Stimulated activated CD8-positive, alpha-beta memory T cell treated with anti-CD3 and anti-CD28 coated beads, Interleukin-4, amount 100 ng/mL, for 48 hours (primary cell): Measurements from ENCODE around the gene SPATA31E1.
A peak's percentile ranks its signal among the peaks of the same experiment; 100 is the strongest.
"Not testable (repeated sequence)": the region's sequence is repeated elsewhere in the genome, so short reads cannot be mapped to it uniquely, and the experiment has no call there.

Source experiments
- DNase-seq: peaks from one replicate; pipeline ENCODE4 v3.0.0-alpha.2; 2020

The SPATA31E1 gene

GRCh38 chr9:87886210-87886932 is 3.7 kb downstream of the SPATA31E1 start:
- peak; percentile 18 for DNase-seq

DNA sequence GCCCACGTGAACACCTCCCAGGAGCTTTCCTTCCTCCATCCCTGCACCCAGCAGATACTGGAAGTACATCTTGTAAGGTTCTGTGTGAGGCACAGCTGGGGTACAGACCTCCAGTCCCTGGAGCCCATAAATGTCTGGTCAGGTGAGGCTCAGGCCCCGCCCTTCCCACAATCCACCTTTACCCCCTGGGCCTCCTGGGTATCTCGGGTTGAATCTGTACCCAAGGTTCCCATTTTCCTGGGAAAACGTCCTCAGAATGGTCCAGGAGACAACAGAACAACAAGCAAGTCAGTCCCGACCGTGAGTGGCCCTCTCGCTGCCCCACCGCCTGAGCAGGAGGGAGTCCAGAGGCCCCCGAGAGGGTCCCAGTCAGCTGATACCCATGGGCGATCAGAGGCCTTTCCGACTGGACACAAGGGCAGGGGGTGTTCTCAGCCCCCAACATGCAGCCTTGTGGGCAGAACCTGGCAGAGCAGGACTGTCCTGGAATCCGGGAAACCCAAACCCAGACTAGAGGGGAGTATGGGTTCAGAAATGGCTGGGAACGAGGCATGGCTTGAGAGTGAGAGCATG is 4.3 kb downstream of the SPATA31E1 start:
- DNase-seq = peak; percentile 10

- DNase-seq = peak; percentile 12
Observed at GRCh38 chr9:87887661-87888480, 5.2 kb downstream of the SPATA31E1 start.

- no peak for DNase-seq
Observed at GRCh38 chr9:87888501-87888900, 5.8 kb downstream of the SPATA31E1 start.

GRCh38 chr9:87889065-87889881 is 6.6 kb downstream of the SPATA31E1 start:
- peak; percentile 15 for DNase-seq

- no peak for DNase-seq
Observed at GRCh38 chr9:87889882-87890252, 7.2 kb downstream of the SPATA31E1 start.

GRCh38 chr9:87890837-87891236 is 8.2 kb downstream of the SPATA31E1 start:
- peak; percentile 12 for DNase-seq

- no peak for DNase-seq
Observed at GRCh38 chr9:87891754-87892153, 9.1 kb downstream of the SPATA31E1 start.

DNA sequence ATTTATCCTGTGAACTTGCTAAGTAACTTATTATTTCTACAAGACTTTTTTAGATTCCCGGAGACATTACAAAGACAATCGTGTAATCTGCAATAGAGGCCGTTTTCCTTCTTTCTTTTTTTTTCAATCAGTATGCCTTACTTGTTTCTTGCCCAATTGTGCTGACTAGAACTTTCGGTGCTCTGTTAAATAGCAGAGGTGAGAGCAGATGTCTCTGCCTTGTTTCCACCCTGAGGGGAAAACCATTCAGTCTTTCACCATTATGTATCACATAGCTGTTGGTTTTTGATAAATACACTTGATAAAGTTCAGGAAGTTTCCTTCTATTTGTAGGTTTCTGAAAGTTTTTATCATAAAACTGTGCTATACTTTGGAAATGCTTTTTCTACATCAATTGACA is 10.3 kb downstream of the SPATA31E1 start:
- DNase-seq = no peak

DNA sequence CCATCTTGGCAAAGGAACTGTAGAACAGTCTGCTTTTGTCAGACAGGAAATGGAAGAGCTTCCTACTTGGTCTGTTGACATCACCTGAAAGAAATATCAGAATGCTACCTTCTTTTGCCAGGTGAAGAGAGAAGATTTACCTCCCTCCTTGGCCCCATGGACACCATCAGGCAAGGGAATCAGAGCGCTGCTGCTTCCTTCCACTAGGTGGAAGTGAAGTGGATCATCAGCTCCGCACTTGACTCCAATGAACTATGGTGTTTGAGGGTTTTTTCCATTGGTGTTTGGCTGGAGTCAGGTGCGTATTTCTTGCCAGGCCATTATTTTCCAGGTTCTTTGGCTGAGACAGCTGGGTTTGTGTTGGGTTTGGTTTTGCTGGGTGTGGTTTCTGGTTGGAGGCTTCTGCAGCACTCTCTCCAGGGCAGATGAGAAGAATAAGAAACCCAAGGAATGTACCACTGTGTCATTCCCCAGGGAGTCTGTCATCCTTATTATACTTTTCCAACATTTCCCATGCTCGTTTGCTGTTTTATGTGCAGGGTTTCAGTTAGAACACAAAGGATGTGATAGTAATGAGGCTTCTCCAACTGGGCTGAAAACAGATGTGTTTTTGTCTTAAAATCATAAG is 12.4 kb downstream of the SPATA31E1 start:
- no peak for DNase-seq

GRCh38 chr9:87896891-87897290 is 14.2 kb downstream of the SPATA31E1 start:
- no peak for DNase-seq

GRCh38 chr9:87898151-87898550 is 15.5 kb downstream of the SPATA31E1 start:
- DNase-seq = no peak

DNA sequence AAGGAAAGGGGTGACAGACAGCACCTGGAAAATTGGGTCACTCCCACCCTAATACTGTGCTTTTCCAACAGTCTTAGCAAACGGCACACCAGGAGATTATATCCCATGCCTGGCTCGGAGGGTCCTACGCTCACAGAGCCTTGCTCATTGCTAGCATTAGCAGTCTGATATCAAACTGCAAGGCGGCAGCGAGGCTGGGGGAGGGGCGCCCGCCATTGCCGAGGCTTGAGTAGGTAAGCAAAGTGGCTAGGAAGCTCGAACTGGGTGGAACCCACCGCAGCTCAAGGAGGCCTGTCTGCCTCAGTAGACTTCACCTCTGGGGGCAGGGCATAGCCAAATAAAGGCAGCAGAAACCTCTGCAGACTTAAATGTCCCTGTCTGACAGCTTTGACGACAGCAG is 19.7 kb downstream of the SPATA31E1 start:
- not testable (repeated sequence) for DNase-seq

DNA sequence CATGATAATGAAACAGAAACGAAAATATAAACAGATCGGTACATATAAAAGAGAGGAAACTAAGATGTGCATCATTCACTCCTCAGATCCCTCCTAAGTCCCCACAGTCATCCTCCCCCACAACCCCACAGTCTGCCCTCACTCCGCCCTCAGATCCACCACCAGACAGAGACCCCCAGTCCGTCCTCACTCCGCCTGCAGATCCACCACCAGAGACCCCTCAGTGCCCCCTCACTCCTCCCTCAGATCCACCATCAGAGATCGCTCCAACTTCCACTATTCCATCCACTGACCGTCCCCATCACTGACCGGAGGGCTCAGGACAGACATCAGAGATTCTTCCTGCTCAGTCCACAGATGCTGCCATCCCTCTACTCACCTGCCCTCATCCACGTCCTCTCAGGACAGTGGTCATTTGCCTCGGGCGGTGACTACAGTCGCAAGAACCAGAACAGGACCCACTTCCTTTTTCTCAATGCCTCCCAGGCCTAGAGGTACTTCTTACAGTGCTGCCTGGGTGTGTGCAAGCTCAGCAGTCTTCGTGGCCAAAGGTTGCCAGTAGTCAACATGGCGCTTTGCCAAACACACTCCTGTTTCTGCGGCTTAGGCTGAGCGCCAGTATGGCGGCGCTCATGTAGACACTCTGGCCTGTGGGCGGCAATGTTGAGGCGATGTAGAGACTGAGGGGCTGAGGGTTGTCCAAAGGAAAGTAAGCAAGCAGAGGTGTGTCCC is 26.8 kb downstream of the SPATA31E1 start:
- DNase-seq = no peak

DNA sequence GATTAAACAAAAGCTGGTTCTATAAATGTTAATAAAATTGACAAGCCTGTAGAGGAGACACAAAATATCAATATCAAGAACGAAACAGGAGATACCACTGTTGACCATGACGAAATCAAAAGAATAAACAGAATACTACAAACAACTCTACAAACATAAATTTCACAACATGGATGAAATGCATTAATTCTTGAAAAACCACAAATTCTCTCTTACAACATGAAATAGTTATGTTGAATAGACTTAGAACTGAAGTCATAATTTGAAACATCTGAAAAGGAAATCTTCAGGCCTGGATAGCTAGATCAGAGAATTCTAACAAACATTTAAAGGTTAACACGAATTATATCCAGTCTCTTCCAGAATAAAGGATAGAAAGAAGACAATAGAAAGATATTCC is 28.1 kb downstream of the SPATA31E1 start:
- DNase-seq = no peak

DNA sequence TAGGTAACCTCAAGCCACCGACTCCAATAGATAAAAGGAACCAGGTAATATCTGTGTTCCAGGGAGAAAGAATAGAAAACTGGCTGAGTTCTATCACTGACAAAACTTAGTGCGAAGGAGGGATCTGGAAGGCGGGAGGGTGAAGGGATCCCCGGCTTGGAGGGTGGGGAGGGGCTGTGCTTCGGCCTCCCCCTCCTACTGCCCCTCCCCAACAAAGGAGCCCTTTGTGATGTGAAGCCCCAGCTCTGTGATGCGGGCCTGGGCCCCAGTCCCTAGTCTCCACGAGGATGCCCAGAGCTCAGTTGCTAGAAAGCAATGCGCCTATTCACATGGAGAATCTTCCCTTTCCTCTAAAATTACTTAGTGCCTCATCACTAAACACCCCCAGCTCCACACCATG is 35.0 kb downstream of the SPATA31E1 start, which contains the start of gene SPATA31C1:
TSS of gene SPATA31C1 (plus strand) at position 301 of the 400 bp plus-strand sequence.
- DNase-seq = not testable (repeated sequence)

DNA sequence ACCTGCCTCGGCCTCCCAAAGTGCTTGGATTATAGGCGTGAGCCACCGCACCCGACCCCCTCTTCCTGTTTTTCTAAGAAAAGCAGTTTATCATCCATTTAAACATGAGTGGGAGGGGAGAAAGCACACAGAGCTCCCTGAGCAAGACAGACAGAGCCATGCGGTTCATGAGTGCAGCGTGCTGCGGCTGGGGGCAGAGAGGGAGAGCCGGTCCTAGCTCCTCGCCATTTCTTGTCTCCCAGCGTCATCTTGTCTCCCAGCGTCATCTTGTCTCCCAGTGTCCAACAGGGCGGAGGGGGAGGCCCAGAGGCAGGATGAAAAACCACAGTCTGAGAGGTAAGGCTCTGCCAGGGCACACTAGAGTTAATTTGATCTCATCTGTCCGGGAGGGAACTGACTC is 36.3 kb downstream of the SPATA31E1 start:
- DNase-seq = not testable (repeated sequence)

DNA sequence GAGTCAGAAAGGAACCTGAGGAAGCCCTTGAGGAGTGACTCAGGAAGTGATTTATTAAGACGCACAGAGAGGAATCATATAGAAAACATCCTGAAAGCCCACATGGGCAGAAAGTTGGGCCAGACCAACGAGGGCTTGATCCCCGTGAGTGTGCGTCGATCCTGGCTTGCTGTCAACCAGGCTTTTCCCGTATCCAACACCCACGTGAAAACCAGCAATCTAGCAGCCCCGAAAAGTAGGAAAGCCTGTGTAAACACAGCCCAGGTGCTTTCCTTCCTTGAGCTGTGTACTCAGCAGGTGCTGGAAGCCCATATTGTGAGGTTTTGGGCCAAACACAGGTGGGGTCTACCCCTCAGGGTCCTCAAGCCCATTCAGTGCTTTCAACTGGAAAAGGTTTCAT is 38.9 kb downstream of the SPATA31E1 start:
- not testable (repeated sequence) for DNase-seq

DNA sequence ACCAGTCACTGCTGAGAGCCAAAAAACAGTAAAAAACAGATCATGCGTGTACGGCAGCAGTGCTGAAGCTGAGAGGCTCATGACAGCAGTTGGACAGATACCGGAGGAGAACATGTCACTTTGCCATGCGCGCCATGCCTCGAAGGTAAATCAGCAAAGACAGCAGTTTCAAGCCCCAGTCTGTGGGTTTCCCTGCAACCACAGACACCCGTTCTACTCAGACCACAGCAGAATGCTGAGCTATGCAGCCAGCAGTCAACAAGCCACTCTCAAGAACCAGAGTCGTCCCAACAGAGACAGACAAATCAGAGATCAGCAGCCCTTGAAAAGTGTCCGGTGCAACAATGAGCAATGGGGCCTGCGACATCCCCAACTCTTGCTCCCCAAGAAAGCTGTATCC is 40.3 kb downstream of the SPATA31E1 start:
- not testable (repeated sequence) for DNase-seq

DNA sequence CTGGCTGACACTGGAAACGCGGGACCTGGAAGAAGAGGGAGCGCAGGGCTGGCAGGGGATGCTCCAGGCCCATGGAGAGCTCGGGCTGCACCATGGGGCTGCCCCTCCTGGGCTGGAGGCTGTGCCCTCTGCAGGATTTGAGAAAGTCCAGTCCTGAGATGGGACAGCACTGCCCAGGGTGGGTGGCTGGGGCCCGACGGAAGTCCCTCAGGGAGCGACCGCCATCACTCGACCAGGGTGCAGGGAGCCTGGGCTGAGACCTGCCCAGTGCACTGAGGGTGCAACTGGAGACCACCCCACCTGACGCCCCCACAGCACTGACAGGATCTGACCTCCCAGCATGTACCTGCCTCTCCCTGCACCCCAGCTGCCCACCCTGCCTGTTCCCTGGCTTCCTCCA is 42.2 kb downstream of the SPATA31E1 start:
- DNase-seq = not testable (repeated sequence)

DNA sequence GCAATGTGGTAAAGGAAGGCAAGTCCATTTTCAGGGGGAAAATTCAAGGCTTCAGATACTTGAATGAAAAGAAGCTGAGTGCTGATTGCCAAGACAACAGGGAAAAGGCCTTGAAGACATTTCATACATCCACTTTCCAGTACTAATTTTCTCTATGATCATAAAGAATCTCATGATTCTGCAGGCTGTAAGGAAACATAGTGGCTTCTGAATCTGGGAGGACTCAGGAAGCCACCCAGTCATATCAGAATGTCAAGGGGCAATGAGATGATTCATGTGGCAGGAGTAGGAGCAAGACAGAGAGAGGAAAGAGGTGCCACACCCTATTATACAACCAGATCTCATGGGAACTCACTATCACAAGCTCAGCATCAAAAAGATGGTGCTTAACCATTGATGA is 46.5 kb downstream of the SPATA31E1 start:
- not testable (repeated sequence) for DNase-seq

- not testable (repeated sequence) for DNase-seq
Observed at GRCh38 chr9:87934444-87934843, 51.8 kb downstream of the SPATA31E1 start.
